ENCODE data around the gene CELA2B. TPM values are rescaled to one million over a fixed set of nuclear protein-coding genes. Genes with fewer than 3 reads are reported as not detected.
A peak's percentile ranks its signal among the peaks of the same experiment; 100 is the strongest.

The CELA2B gene
- total and polyA plus RNA-seq, 9 of the 15 experiments (the other 6 are each of a cell fraction or from before 2014, with no cell fraction given), result 0.25 to 2.1 (median 0.38) TPM; not detected in 5

DNA sequence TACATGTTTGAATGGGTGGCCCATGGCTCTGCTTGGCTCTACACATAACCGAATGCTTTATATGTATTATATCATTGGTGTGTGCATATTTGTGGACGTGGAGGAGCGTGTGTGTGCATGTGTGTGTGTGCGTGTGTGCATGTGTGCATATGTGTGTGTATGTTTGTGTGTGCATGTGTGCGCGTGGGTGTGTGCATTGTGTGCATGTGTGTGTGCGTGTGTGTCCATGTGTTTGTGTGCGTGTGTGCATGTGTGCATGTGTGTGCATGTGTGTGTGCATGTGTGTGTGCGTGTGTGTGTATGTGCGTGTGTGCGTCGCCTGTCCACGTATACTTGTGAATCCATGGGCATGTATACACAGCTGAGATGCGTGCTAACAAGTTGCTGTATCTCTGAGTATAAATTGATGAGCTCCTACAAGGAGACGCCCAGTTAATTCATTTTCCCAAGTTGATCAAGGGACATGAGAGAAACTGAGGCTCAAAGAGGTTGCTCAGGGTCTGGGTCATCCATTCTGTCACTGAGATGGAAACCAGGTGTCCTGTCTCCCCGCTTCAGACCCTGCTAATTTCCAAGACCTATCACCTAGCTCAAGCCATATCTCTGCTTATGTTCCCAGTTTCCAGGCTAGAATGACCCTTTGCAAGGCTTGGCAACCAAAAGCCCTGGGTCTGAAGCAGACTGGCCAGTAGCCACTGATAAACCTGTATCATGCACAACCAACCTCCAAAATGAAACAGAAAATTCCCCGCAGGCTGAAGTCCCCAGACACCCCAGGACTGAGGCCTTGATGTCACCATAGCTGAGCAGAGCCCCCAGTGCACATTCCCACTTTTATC lies 40.4 kb upstream of the CELA2B start (continued):
- TF ChIP-seq, protein P1, sequence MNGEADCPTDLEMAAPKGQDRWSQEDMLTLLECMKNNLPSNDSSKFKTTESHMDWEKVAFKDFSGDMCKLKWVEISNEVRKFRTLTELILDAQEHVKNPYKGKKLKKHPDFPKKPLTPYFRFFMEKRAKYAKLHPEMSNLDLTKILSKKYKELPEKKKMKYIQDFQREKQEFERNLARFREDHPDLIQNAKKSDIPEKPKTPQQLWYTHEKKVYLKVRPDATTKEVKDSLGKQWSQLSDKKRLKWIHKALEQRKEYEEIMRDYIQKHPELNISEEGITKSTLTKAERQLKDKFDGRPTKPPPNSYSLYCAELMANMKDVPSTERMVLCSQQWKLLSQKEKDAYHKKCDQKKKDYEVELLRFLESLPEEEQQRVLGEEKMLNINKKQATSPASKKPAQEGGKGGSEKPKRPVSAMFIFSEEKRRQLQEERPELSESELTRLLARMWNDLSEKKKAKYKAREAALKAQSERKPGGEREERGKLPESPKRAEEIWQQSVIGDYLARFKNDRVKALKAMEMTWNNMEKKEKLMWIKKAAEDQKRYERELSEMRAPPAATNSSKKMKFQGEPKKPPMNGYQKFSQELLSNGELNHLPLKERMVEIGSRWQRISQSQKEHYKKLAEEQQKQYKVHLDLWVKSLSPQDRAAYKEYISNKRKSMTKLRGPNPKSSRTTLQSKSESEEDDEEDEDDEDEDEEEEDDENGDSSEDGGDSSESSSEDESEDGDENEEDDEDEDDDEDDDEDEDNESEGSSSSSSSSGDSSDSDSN (IDR thresholded peaks at IDR 0.05; ENCODE audit: borderline replicate concordance in 1 of 2, low read depth in 2 of 2, low read length in 2 of 2), result no peak
- TF ChIP-seq GTF2E2 (tag; IDR thresholded peaks at IDR 0.05), result no peak
- peak; percentile 98 for TF ChIP-seq ZBTB43 (CRISPR knock-in tag; IDR thresholded peaks at IDR 0.05)
- TF ChIP-seq MYBL2 (IDR thresholded peaks at IDR 0.05; ENCODE audit: low read depth), result no peak
- no peak for TF ChIP-seq MYBL2 (CRISPR knock-in tag; IDR thresholded peaks at IDR 0.05; ENCODE audit: borderline replicate concordance)
- peak; percentile 24; the same call in 1 of the 2 replicates for TF ChIP-seq HBP1 (CRISPR knock-in tag; IDR thresholded peaks at IDR 0.05)
- no peak for TF ChIP-seq PRDM10 (IDR thresholded peaks at IDR 0.05; ENCODE audit: partially characterized antibody)
- no peak for TF ChIP-seq ELK3 (CRISPR knock-in tag; IDR thresholded peaks at IDR 0.05)
- no peak for TF ChIP-seq PHF8 (IDR thresholded peaks at IDR 0.05; ENCODE audit: borderline replicate concordance, low read length)
- TF ChIP-seq GATAD2B (IDR thresholded peaks at IDR 0.05; ENCODE audit: borderline replicate concordance), result no peak
- TF ChIP-seq CTCF (IDR thresholded peaks at IDR 0.05 in 2 of 3, conservative IDR thresholded peaks at IDR 0.05 in 1 of 3; ENCODE audit: insufficient read depth in 2 of 3, low read depth in 1 of 3, low read length in 3 of 3), result no peak
- TF ChIP-seq ZNF766 (CRISPR knock-in tag; conservative IDR thresholded peaks at IDR 0.05), result no peak
- no peak for TF ChIP-seq ZFP36 (IDR thresholded peaks at IDR 0.05; ENCODE audit: low read depth, low read length, partially characterized antibody)
